Trophoblast cell (in vitro differentiated cells and primary cell): ENCODE results near the gene PPA2.
A peak's percentile ranks its signal among the peaks of the same experiment; 100 is the strongest.

ENCODE experiments used
- DNase-seq, 2 donors: peaks; one replicate each; pipeline ENCODE4 v3.0.0-alpha.2; 2016
- H2AFZ ChIP-seq: 2 replicates; pipeline ENCODE4 v1.6.1; 2013; ENCODE audit warnings: low read length, moderate library complexity, mild to moderate bottlenecking; ENCODE audit not compliant: insufficient read depth, poor library complexity
- H2AK5ac ChIP-seq: 2 replicates; pipeline ENCODE4 v1.6.1; 2013; ENCODE audit warnings: mild to moderate bottlenecking, low read length
- H2BK120ac ChIP-seq: 2 replicates; pipeline ENCODE4 v1.6.1; 2013; ENCODE audit warnings: low read length, mild to moderate bottlenecking, moderate library complexity; ENCODE audit not compliant: insufficient read depth, poor library complexity
- H2BK12ac ChIP-seq: 2 replicates; pipeline ENCODE4 v1.6.1; 2013; ENCODE audit warnings: mild to moderate bottlenecking, low read length, moderate library complexity
- H2BK5ac ChIP-seq: 2 replicates; pipeline ENCODE4 v1.6.1; 2013; ENCODE audit warnings: low read length, low read depth, moderate library complexity, mild to moderate bottlenecking; ENCODE audit not compliant: poor library complexity
- H3K14ac ChIP-seq: 2 replicates; pipeline ENCODE4 v1.6.1; 2013; ENCODE audit warnings: mild to moderate bottlenecking, low read length
- H3K18ac ChIP-seq: 2 replicates; pipeline ENCODE4 v1.6.1; 2013; ENCODE audit warnings: mild to moderate bottlenecking, low read length
- H3K23ac ChIP-seq: 2 replicates; pipeline ENCODE4 v1.6.1; 2013; ENCODE audit warnings: low read length
- H3K27ac ChIP-seq: 2 replicates; pipeline ENCODE4 v1.5.1; 2013; ENCODE audit warnings: low read depth, mild to moderate bottlenecking, inconsistent platforms, low read length, moderate library complexity
- H3K27me3 ChIP-seq: 2 replicates; pipeline ENCODE4 v1.6.1; 2013; ENCODE audit warnings: inconsistent platforms, mild to moderate bottlenecking, low read length, moderate library complexity; ENCODE audit not compliant: insufficient read depth
- H3K36me3 ChIP-seq, 2 experiments: 1 replicate in 1 of 2; 2 replicates in 1 of 2; pipeline ENCODE4 v1.6.1; 2013; ENCODE audit warnings: low read length in 2 of 2, mild to moderate bottlenecking in 2 of 2, moderate library complexity in 1 of 2; ENCODE audit not compliant: insufficient read depth in 2 of 2, control insufficient read depth in 1 of 2
- H3K4ac ChIP-seq: 2 replicates; pipeline ENCODE4 v1.6.1; 2013; ENCODE audit warnings: low read depth, mild to moderate bottlenecking, low read length, moderate library complexity
- H3K4me1 ChIP-seq, 2 experiments: 1 replicate in 1 of 2; 2 replicates in 1 of 2; pipeline ENCODE4 v1.6.1; 2013; ENCODE audit warnings: low read length in 2 of 2, mild to moderate bottlenecking in 2 of 2, moderate library complexity in 1 of 2; ENCODE audit not compliant: insufficient read depth in 2 of 2, control insufficient read depth in 1 of 2
- H3K4me2 ChIP-seq: 2 replicates; pipeline ENCODE4 v1.6.1; 2013; ENCODE audit warnings: inconsistent platforms, mild to moderate bottlenecking, low read length, moderate library complexity
- H3K4me3 ChIP-seq: 2 replicates; pipeline ENCODE4 v1.5.1; 2013; ENCODE audit warnings: mild to moderate bottlenecking, low read depth, low read length, inconsistent platforms
- H3K79me1 ChIP-seq: one replicate; pipeline ENCODE4 v1.6.1; 2013; ENCODE audit warnings: low read length
- H3K79me2 ChIP-seq: 2 replicates; pipeline ENCODE4 v1.6.1; 2013; ENCODE audit warnings: low read length, mild to moderate bottlenecking; ENCODE audit not compliant: control insufficient read depth, insufficient read depth, poor library complexity
- H3K9ac ChIP-seq: 2 replicates; pipeline ENCODE4 v1.6.1; 2013; ENCODE audit warnings: mild to moderate bottlenecking, low read length
- H3K9me3 ChIP-seq: 2 replicates; pipeline ENCODE4 v1.6.1; 2013; ENCODE audit warnings: low read depth, mild to moderate bottlenecking, control low read depth, inconsistent platforms, low read length; ENCODE audit not compliant: insufficient read depth
- H4K12ac ChIP-seq: 2 replicates; pipeline ENCODE4 v1.6.1; 2013; ENCODE audit warnings: low read depth, mild to moderate bottlenecking, low read length, moderate library complexity
- H4K8ac ChIP-seq: 2 replicates; pipeline ENCODE4 v1.6.1; 2013; ENCODE audit warnings: low read depth, mild to moderate bottlenecking, low read length, moderate library complexity
- H4K91ac ChIP-seq: one replicate; pipeline ENCODE4 v1.6.1; 2013; ENCODE audit warnings: low read depth, mild to moderate bottlenecking, low read length, moderate library complexity
- WGBS: extraction: QIAGEN DNeasy Blood & Tissue Kit; methylation state at CpG from one replicate; pipeline ENCODE4 v1.1.7; 2013; ENCODE audit warnings: missing lambda C conversion rate; ENCODE audit not compliant: insufficient read length, insufficient coverage; ENCODE audit errors: extremely low coverage; 5-methylcytosine and 5-hydroxymethylcytosine counted together

Gene PPA2

DNA sequence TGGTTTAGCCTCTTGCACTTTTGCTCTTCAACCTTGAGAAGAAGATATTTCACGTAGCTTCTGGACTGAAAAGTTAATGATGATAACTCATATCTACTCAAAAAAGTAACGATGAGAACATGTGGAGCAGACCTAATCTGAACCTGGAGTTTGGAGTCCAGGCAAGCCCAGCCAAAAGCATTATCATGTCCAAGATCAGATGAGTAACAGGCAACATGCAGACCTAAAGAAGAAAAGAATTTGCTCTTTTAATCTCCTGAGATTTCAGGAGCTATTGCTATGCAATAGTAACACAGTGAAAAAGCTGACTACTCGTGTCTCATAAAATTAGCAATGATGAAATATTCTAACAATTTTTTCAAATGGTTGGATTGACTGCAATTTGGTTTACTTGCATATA is 21.8 kb upstream of the PPA2 start:
- H3K14ac ChIP-seq: no peak overlapping the region
- peak in 1 of 2 donors; percentile 55 for DNase-seq
- no peak overlapping the region for H3K4ac ChIP-seq
- no peak overlapping the region for H2AFZ ChIP-seq
- no peaks in the 10 kb centered on the region for H3K4me1 ChIP-seq
- no peak overlapping the region for H3K4me3 ChIP-seq
- H3K27me3 ChIP-seq: no peaks in the 10 kb centered on the region
- no peak overlapping the region for H3K18ac ChIP-seq
- H2AK5ac ChIP-seq: no peak overlapping the region
- no peak overlapping the region for H3K9ac ChIP-seq
- no peak overlapping the region for H2BK5ac ChIP-seq
- no peak overlapping the region for H4K12ac ChIP-seq
- no peaks in the 10 kb centered on the region for H3K9me3 ChIP-seq
- no peak overlapping the region for H2BK12ac ChIP-seq
- no peak overlapping the region for H4K8ac ChIP-seq
- WGBS: no CpG with 5 or more reads among the region's 3 CpGs
- no peaks in the 10 kb centered on the region for H3K79me1 ChIP-seq
- no peak overlapping the region for H4K91ac ChIP-seq
- no peak overlapping the region for H3K23ac ChIP-seq
- H3K4me2 ChIP-seq: no peak overlapping the region
- no peaks in the 10 kb centered on the region for H3K36me3 ChIP-seq
- H3K27ac ChIP-seq: no peak overlapping the region
- H3K79me2 ChIP-seq: no peaks in the 10 kb centered on the region
- H2BK120ac ChIP-seq: no peak overlapping the region

DNA sequence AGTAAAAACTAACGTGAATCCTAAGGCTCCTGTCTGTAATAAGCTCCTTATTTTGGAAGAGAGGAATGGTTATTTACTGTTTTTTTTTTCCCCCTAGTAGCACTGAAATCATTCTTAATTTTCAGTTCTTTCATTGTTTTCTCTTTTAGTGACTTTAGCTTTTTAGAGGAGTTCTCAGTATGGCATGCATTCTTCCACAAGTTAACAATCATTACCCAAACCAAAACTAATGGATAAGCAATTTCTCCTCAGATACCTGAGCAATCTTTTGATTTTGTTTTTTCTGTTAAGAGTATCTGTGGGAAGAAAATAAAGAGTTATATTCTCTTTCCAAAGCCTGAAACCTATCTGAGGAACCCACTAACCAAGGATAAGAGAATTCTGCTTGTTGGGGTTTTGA is 16.7 kb upstream of the PPA2 start:
- Histone ChIP-seq H3K4me1 (no peaks in the 10 kb centered on the region), H2AK5ac (no peak overlapping the region), H3K27me3 (no peaks in the 10 kb centered on the region), H3K9ac (no peak overlapping the region), H3K9me3 (no peaks in the 10 kb centered on the region), H3K18ac (no peak overlapping the region), H4K12ac (no peak overlapping the region), H3K4me2 (no peak overlapping the region), H2BK120ac (no peak overlapping the region), H2BK12ac (no peak overlapping the region), H3K27ac (no peak overlapping the region), H2AFZ (no peak overlapping the region), H3K79me2 (no peaks in the 10 kb centered on the region), H3K79me1 (no peaks in the 10 kb centered on the region), H3K4ac (no peak overlapping the region), H3K4me3 (no peak overlapping the region), H3K36me3 (no peaks in the 10 kb centered on the region), H3K14ac (no peak overlapping the region), H4K8ac (no peak overlapping the region), H3K23ac (no peak overlapping the region), H2BK5ac (no peak overlapping the region), H4K91ac (no peak overlapping the region)
- no peak for DNase-seq
- WGBS: no CpG with 5 or more reads among the region's 1 CpG

DNA sequence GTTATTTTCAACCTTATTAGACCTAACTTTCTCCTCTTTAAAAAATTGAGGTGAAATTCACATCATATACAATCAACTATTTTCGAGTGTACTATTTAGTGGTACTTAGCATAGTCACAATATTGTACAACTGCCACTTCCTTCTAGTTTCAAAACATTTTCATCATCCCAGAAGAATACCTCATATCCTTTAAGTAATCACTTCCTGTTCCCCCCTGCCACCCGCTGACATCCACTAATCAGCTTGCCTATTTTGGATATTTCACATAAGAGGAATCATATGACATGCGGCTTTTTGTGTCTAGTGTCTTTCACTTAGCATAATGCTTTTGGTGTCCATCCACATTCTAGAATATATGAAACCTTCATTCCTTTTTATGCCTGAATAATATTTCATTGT is 10.0 kb upstream of the PPA2 start:
- no CpG with 5 or more reads among the region's 3 CpGs for WGBS
- H3K4me3 ChIP-seq: no peak overlapping the region

DNA sequence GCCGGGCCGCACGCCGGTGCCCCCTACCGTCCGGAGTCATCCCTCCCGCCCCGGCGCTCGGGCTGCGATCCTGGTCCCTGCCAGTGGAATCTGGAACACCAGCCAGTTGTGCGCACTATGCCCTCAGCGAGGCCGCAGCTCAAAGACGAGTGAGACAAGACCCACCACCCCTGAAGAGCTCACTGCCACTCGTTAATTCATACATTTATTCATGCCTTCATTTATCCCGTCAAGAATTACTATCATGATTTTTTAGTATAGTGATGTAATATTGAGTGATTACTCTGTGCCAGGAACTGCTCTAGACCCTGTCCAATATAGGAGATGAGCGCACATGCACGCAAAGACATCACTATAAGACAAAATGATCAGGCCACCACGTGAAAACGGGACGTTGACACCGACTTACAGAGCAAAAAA is 247 bp upstream of the PPA2 start:
- Histone ChIP-seq H3K18ac (no peak overlapping the region), H2BK120ac (no peak overlapping the region), H3K4ac (no peak overlapping the region), H2BK12ac (no peak overlapping the region), H3K9ac (no peak overlapping the region), H4K8ac (no peak overlapping the region), H4K91ac (no peak overlapping the region), H4K12ac (no peak overlapping the region), H3K4me3 (peak overlapping the region; percentile 96), H3K79me1 (peaks cover 9% of the 10 kb centered on the region), H3K27me3 (no peaks in the 10 kb centered on the region), H2BK5ac (no peak overlapping the region), H3K14ac (no peak overlapping the region), H2AK5ac (no peak overlapping the region), H2AFZ (no peak overlapping the region), H3K23ac (no peak overlapping the region), H3K4me1 (no peaks in the 10 kb centered on the region), H3K36me3 (no peaks in the 10 kb centered on the region), H3K27ac (no peak overlapping the region), H3K9me3 (no peaks in the 10 kb centered on the region), H3K4me2 (peak overlapping the region; percentile 29), H3K79me2 (peaks cover 9% of the 10 kb centered on the region)
- peak; percentile 90 to 94 for DNase-seq
- WGBS: no CpG with 5 or more reads among the region's 23 CpGs

More for the DNA sequence above, 10.0 kb upstream of the PPA2 start:
- Histone ChIP-seq H3K14ac (no peak overlapping the region), H3K79me2 (no peaks in the 10 kb centered on the region), H2BK12ac (no peak overlapping the region), H2AK5ac (no peak overlapping the region), H3K4ac (no peak overlapping the region), H3K36me3 (no peaks in the 10 kb centered on the region), H2AFZ (no peak overlapping the region), H3K23ac (no peak overlapping the region), H3K9me3 (no peaks in the 10 kb centered on the region), H3K4me2 (no peak overlapping the region), H3K27ac (no peak overlapping the region), H3K27me3 (no peaks in the 10 kb centered on the region), H4K91ac (no peak overlapping the region), H3K79me1 (no peaks in the 10 kb centered on the region), H3K18ac (no peak overlapping the region), H2BK120ac (no peak overlapping the region), H3K9ac (no peak overlapping the region), H4K12ac (no peak overlapping the region), H4K8ac (no peak overlapping the region), H2BK5ac (no peak overlapping the region), H3K4me1 (no peaks in the 10 kb centered on the region)
- DNase-seq: no peak
